GM11168 (cell line): ENCODE measurements around the gene XXYLT1.
"Not testable (repeated sequence)": the region's sequence is repeated elsewhere in the genome, so short reads cannot be mapped to it uniquely, and the experiment has no call there.

Source experiments
- in situ Hi-C: fragments of 300-500 bp; cut with MboI; formaldehyde crosslinking; loops from one replicate; pipeline ENCODE4 v1.12.0; 2022; ENCODE audit warnings: low sequenced_read_pairs; ENCODE audit not compliant: unreplicated experiment

Gene XXYLT1

GRCh38 chr3:195042743-195043606, 228.0 kb downstream of the XXYLT1 start:
- in situ Hi-C loops: no loop called here

DNA sequence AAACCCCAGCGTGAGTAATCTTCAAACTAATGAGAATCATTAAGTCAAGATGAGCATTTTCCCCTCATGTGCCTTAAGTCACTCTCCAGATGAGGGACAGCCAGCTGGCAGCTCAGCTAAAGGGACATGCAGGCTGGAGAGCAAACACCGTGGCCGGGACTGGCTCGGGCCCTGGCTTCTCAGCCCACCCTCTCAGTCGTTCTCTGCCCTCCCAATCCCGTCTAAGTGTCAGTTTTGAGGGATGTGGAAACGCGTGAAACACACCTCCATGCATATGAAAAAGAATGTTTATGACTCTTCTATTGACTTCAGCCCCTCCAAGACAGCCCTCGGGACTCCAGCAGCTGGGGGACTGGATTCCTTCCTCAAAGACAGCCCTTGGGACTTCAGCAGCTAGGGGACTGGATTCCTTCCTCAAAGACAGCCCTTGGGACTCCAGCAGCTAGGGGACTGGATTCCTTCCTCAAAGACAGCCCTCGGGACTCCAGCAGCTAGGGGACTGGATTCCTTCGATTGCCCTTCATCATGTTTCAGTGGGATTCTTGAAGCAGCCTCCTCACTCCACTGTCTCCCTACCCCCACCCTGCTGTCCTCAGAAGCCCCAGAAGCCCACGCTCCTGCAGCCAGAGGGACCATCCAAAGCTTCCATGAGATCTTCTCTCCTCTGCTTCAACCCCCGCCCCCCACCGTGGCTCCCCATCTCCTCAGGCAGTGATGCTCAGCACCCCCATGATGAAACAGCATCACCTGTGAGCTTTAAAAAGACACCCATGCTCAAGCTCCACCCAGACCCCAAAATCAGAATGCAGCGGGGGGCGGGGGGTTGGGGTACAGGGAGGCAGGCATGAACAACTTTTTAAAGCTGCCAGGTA, 228.9 kb downstream of the XXYLT1 start:
- in situ Hi-C loops: no loop called here

- in situ Hi-C loops: no loop called here
These were observed 230.0 kb downstream of the XXYLT1 start for GRCh38 chr3:195040773-195041520.

GRCh38 chr3:195040094-195040493, 230.9 kb downstream of the XXYLT1 start:
- in situ Hi-C loops: no loop called here

- in situ Hi-C loops: no loop called here
These were observed 231.6 kb downstream of the XXYLT1 start for GRCh38 chr3:195039180-195039843.

GRCh38 chr3:195038161-195038560, 232.8 kb downstream of the XXYLT1 start:
- in situ Hi-C loops: no loop called here

GRCh38 chr3:195037586-195037985, 233.4 kb downstream of the XXYLT1 start:
- in situ Hi-C loops: not testable (repeated sequence)

- in situ Hi-C loops: no loop called here
These were observed 234.0 kb downstream of the XXYLT1 start for GRCh38 chr3:195036974-195037373.

DNA sequence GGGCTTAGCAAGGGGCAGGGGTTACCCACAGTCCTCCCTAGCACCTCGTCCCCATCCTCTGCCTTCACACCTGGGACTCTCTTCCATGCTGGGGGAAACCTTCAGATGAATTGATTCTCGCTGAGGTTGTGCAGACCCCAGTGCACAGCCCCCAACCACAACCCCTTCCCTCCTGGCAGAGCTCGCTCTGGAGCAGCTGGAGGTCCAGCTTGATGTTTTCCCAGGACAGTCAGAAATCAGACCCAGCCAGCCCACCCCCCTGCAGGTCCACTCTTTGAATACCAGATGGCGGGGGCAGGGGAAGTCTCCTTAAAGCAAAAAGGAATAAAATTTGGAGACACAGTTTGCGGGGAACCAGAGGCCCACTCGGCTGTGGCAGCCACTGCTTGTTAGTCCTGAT, 234.4 kb downstream of the XXYLT1 start:
- in situ Hi-C loops: no loop called here

DNA sequence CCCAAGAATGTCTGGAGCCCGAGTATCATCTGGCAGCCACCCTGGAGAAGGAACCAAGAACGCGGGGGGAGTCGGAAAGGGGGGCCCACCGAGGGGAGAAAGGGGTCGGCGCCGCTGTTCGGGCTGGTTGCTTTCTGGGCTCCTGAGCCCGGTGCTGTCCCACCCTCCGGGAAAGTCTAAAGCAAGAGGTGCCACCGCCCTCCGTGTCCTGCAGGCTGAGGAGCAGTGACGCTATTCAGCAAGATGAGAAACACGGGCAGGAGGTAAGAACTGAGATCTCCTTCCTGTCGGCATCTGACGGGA, 234.8 kb downstream of the XXYLT1 start:
- in situ Hi-C loops: no loop called here

DNA sequence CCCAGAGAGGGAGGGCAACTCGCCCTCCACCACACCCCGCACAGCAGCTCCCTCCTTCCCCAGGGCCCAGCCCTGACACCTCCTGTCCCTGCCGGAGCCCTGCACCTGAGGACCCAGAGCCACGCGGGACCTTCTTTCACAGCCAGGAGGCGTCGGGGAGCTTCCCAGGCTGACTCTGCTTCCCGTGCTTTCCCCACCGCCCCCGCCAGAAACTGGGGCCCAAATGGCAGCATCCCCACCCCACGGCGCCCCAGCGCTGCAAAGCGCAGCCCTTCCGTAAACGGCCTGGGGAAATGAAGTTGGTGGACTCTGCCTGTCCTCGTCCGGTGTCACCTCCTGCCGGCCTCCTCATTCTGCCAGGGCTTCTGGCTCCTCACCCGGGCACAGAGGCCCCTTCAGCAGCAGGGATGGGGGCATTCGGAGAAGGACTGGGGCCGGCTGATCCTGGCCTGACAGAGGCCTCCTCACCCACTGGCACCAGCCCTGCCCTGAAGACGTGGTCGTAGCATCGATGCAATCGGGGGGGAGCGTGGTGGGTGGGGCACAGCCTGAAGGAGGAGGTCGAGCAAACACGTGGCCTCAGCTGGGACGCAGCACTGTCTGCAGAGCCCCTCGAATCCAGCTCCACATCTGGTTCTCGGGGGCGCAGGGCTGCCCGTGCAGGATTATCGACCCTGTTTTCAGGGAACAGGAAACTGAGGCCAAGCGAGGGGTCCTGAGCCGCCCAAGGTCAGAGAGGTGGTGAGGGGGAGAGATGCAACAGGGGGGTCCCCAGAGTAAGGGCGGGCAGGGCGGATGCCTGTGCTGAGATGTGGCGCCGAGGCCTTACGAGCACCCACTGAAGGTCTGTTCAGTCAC, 235.4 kb downstream of the XXYLT1 start:
- in situ Hi-C loops: no loop called here

DNA sequence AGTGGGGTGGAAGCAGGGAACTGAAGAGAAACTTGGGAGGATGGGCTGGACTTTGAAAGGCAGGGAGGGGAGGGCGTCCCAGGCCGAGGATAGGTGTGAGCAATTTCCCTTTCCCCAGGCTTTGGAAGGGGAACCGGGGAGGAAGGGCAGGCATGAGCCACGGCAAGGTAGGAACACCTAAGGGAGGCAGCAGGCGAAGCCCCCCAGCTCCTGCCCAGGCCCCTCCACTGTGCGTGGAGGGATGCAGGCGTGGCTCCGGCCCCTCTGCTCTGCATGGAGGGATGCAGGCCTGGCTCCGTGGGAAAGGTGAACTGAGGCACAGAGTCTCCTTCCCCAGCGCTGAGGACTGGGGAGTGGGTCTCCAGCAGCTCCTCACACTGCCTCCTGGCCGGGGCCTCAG, 236.4 kb downstream of the XXYLT1 start:
- in situ Hi-C loops: no loop called here

- in situ Hi-C loops: no loop called here
These were observed 236.9 kb downstream of the XXYLT1 start for GRCh38 chr3:195034101-195034500.

DNA sequence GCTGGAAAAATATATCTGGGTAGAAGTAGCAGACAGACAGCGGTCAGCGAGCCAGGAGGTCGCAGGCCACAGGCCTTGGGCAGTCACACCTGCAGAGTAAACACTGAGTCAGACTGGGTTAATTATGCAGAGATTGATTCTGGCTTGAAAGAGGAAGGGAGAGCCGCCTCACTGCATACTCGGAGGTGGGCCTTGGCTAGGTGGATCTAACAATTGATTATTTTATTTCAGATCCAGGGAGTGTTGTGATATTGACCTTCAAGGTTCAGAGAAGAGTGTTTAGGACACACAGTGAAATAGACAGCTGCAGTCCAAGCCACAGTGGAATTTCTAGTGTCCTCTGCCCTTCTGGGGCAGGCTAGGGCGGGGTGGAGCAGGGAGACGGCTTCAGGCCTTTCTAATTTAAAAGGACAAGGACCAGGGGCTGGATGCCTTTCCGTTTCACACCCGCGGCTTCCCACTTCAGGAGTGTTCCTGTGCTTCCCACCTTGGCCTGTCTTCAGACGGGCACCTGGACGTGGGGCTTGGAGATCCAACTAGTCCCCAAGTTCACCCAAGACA, 237.3 kb downstream of the XXYLT1 start:
- in situ Hi-C loops: no loop called here

DNA sequence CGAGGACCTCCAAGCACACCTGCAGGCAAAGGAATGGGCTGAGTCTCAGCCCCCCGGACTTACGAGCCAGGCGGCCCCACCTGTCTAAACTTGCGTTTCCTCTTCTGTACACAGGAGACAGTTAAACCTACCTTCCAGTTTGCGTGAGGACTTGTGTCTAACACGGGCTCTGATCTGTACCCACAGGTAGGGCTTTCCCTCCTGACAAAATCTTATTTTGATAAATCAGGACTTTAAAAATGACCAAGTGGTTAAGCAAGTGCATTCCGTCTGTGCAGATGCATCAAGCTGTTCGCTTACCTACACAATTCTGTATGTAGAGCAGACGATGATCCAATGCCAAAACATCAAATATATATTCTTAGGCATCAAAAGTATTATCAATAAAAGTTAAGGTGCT, 238.0 kb downstream of the XXYLT1 start:
- in situ Hi-C loops: no loop called here

DNA sequence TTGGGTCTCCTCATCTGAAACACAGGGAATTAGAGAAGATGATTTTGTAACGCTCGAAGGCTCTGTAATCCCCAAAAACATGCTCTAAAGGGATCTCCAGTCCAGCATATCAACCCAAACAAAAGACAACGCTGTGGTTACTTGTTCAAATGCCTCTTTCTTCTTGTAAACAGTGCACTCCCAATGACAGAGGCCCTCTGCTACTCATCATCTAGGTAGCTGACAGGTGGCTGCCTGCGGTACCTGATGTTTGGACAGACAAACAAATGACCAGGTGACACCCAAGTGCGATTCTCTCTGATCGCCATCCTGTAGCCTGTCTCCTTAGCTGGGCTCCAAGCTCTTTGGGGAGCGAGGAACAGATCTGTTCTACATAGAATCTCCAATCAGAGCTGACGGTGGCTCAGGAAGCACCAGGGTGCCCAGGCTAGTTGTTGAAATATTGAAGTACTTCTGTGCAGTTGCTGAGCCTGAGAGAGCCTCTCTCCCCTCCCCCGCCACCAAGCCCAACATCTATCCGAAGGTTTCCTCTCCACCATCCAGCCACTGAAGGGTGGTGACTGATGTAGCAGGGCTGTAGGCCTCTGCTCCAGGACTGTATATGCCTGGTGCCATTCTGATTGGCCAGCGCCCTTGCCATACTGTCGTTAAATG, 238.7 kb downstream of the XXYLT1 start:
- in situ Hi-C loops: no loop called here

DNA sequence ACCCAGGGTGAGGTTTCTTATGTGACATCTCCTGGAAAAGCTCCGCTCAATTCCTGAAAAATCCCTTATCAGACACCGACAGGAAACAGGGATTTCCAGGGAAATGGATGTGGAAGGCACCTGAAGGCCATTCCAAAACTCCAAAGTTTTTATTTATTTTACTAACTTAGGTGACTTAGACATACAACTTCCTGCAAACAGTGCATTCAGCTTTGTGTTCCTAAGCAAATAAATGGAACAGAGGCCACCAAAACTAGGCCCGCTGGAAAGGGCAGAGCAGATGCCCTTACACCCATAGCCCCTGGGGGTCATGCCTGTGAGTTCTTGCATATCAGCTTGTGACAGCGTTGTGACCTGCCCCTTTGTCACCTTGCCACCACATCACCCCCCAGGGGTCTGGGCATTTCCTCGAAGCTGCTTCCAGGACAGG, 239.4 kb downstream of the XXYLT1 start:
- in situ Hi-C loops: no loop called here

- in situ Hi-C loops: no loop called here
These were observed 240.1 kb downstream of the XXYLT1 start for GRCh38 chr3:195030791-195031321.
